Measurements from ENCODE around the gene KRTAP4-5. TPM values are rescaled to one million over a fixed set of nuclear protein-coding genes. Genes with fewer than 3 reads are reported as not detected.
"Not testable (repeated sequence)": the region's sequence is repeated elsewhere in the genome, so short reads cannot be mapped to it uniquely, and the experiment has no call there.

Gene KRTAP4-5
- total and polyA plus RNA-seq, 7 donors: not detected

DNA sequence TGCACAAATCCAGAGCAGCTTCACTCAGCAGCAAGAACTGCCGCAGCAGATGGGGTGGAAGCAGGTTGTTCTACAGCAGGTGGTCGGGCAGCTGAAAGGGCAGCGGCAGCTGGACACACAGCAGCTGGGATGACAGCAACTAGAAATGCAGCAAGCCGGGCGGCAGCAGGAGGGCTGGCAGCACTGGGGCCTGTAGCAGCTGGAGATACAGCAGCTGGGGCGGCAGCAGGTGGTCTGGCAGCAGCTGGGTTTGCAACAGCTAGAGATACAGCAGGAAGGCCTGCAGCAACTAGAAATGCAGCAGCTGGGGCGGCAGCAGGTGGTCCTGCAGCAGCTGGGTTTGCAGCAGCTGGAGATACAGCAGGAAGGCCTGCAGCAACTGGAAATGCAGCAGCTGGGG, 17.9 kb upstream of the KRTAP4-5 start:
- WGBS, 3 donors: 73 to 82% (median 74%) methylated on average over 6 to 7 of the region's 7 CpGs
- Histone ChIP-seq H3K4me3 (no peak overlapping the region), H3K36me3 (ENCODE audit: insufficient read depth in 1 of 2, low read depth in 1 of 2) (no peaks in the 10 kb centered on the region), H3K4me1 (no peaks in the 10 kb centered on the region), H3K27me3 (ENCODE audit: insufficient read depth in 3 of 3, low read length in 2 of 3) (peaks cover 0 to 2% (median 0%) of the 10 kb centered on the region in 3 donors), H3K9me3 (no peaks in the 10 kb centered on the region), H3K27ac (no peak overlapping the region)
- TF ChIP-seq, protein P1, sequence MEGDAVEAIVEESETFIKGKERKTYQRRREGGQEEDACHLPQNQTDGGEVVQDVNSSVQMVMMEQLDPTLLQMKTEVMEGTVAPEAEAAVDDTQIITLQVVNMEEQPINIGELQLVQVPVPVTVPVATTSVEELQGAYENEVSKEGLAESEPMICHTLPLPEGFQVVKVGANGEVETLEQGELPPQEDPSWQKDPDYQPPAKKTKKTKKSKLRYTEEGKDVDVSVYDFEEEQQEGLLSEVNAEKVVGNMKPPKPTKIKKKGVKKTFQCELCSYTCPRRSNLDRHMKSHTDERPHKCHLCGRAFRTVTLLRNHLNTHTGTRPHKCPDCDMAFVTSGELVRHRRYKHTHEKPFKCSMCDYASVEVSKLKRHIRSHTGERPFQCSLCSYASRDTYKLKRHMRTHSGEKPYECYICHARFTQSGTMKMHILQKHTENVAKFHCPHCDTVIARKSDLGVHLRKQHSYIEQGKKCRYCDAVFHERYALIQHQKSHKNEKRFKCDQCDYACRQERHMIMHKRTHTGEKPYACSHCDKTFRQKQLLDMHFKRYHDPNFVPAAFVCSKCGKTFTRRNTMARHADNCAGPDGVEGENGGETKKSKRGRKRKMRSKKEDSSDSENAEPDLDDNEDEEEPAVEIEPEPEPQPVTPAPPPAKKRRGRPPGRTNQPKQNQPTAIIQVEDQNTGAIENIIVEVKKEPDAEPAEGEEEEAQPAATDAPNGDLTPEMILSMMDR (IDR thresholded peaks at IDR 0.05): no peak
- DNase-seq: no peak
- intact Hi-C loops (cut with DNase I): no loop called here
- no peak for ATAC-seq

DNA sequence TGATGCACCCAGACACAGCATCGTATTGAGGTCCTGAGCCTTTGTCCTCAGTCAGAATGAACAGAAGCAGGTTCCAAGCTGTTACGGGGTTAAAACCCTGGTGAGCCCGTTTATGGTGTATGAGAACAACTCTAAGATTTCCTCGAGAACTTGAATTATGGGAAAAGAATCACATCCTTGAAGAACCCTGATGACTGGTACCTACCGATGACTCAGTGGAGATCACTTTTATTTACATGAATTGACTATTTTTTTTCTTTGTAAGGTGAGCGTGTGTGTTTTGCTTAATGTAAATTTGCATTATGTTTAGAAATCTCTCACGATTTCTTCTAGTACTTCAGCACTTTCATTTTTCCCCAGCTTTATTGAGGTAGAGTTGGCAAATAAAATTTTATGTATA, 14.2 kb upstream of the KRTAP4-5 start:
- H3K36me3 ChIP-seq (ENCODE audit: insufficient read depth in 1 of 2, low read depth in 1 of 2): no peaks in the 10 kb centered on the region
- no peak for ATAC-seq
- no peak overlapping the region for H3K4me3 ChIP-seq
- DNase-seq: no peak
- TF ChIP-seq, protein P1 (IDR thresholded peaks at IDR 0.05): no peak
- H3K4me1 ChIP-seq: no peaks in the 10 kb centered on the region
- no peaks in the 10 kb centered on the region for H3K27me3 ChIP-seq (ENCODE audit: insufficient read depth in 3 of 3, low read length in 2 of 3)
- H3K9me3 ChIP-seq: no peaks in the 10 kb centered on the region
- intact Hi-C loops (cut with DNase I): no loop called here
- H3K27ac ChIP-seq: no peak overlapping the region
- WGBS, 3 donors: 68 to 70% (median 69%) methylated on average over 7 of the region's 7 CpGs

DNA sequence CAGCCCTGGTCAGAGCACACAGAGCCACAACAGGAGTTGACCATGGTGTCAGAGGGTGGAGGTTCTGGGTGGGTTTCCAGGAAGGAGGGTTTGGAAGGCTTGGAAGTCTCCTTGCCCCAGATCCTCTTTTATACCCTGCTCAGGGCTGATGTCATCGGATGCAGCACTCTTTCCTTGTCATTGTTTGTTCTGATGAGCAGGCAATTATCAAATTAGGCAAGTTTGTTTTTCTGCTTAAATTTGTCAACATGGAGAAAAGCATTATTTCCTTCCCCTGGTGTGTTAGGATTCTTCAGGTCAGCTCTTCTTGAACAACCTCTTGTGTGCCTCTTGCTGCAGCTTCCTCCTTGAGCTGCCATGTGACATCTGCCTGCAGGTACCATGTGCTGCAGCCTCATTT, 11.0 kb upstream of the KRTAP4-5 start, which contains the start of gene KRTAP4-4:
KRTAP4-4 (minus strand) TSS at position 101 of the 400 bp plus-strand sequence; CDS start at position 44, 57 bp downstream.
- TF ChIP-seq, protein P1 (IDR thresholded peaks at IDR 0.05): no peak
- DNase-seq (no peak), ATAC-seq (no peak)
- intact Hi-C loops (cut with DNase I): no loop called here
- no peaks in the 10 kb centered on the region for H3K9me3 ChIP-seq
- H3K27ac ChIP-seq: no peak within 1 kb of the TSS
- WGBS, 3 donors: 72 to 92% (median 82%) methylated on average over 1 of the region's 1 CpG
- no peaks in the 10 kb centered on the region for H3K4me1 ChIP-seq
- no peak within 1 kb of the TSS for H3K4me3 ChIP-seq
- no peaks in the 10 kb centered on the region for H3K36me3 ChIP-seq (ENCODE audit: insufficient read depth in 1 of 2, low read depth in 1 of 2)
- peaks cover 0 to 2% (median 0%) of the 10 kb centered on the region in 3 donors for H3K27me3 ChIP-seq (ENCODE audit: insufficient read depth in 3 of 3, low read length in 2 of 3)

DNA sequence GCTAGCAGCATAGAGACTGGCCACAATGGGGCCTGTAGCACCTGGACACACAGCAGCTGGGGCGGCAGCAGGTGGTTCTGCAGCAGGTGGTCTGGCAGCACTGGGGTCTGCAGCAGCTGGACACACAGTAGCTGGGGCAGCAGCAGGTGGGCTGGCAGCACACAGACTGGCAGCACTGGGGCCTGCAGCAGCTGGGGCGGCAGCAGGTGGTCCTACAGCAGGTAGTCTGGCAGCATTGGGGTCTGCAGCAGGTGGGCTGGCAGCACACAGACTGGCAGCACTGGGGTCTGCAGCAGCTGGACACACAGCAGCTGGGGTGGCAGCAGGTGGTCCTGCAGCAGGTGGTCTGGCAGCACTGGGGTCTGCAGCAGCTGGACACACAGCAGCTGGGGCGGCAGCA, 10.6 kb upstream of the KRTAP4-5 start:
- intact Hi-C loops (cut with DNase I); DNase-seq; ATAC-seq; H3K9me3 ChIP-seq; H3K27me3 ChIP-seq (ENCODE audit: insufficient read depth in 3 of 3, low read length in 2 of 3); H3K27ac ChIP-seq; H3K4me1 ChIP-seq; H3K36me3 ChIP-seq (ENCODE audit: insufficient read depth in 1 of 2, low read depth in 1 of 2); H3K4me3 ChIP-seq: not testable (repeated sequence)
- 83 to 94% (median 89%) methylated on average over 3 of the region's 3 CpGs for WGBS, 3 donors

DNA sequence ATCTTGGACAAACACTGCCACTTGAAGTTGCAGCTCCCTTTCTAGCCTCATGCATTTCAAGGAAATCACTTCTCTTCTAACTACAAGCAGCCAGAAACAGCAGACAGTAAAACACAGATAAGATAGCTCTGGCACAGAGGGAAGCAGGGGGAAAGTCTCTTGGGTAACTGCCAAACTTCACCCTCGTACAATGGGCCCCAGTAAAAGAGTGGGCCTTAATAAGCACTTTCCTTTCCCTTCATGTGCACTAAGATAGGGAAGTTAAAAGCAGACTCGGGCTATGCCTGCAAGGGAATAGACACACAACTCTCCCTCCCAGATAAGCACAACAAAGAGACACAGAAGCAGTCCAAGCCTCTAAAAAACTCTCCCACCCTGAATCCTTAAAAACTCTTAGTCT, 4.2 kb upstream of the KRTAP4-5 start:
- Histone ChIP-seq H3K4me3 (no peak overlapping the region), H3K9me3 (no peaks in the 10 kb centered on the region), H3K4me1 (no peaks in the 10 kb centered on the region), H3K36me3 (ENCODE audit: insufficient read depth in 1 of 2, low read depth in 1 of 2) (no peaks in the 10 kb centered on the region), H3K27me3 (ENCODE audit: insufficient read depth in 3 of 3, low read length in 2 of 3) (peaks cover 0 to 10% (median 2%) of the 10 kb centered on the region in 3 donors), H3K27ac (no peak overlapping the region)
- intact Hi-C loops (cut with DNase I): no loop called here
- TF ChIP-seq, protein P1 (IDR thresholded peaks at IDR 0.05): no peak
- ATAC-seq (no peak), DNase-seq (no peak)
- whole genome bisulfite sequencing, 3 donors: 35 to 52% (median 42%) methylated on average over 2 of the region's 2 CpGs

All from psoas muscle (tissue), 8 donors.